ENCODE measurements around the gene CKS1B. TPM values are rescaled to one million over a fixed set of nuclear protein-coding genes. Genes with fewer than 3 reads are reported as not detected.
A peak's percentile ranks its signal among the peaks of the same experiment; 100 is the strongest.

The CKS1B gene
- total RNA-seq, 1 experiment from 2014 or later = 222 TPM

DNA sequence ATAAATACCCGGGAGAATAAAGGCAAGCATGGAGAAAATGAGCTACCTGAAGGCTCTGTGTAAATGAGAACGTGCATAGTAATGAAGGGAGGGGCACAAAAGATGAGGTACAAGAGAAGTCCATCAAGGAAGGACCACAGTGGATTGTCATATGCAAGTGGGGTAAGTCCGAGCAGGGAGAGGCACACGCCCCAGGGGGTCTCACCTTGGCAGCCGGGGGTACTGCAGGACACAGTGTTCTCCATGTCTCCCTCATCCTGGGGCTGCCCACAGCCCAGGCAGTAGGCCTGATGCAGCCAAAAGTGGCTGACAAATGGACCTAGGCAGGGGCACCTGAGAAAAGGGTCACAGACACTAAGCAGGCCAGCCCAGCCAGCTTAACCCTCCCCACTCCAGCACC, 49.1 kb downstream of the CKS1B start:
- H3K36me3 ChIP-seq = peaks cover 12% of the 10 kb centered on the region
- no peaks in the 10 kb centered on the region for H3K27me3 ChIP-seq
- H3K9me3 ChIP-seq = no peaks in the 10 kb centered on the region
- no peak for DNase-seq
- no peak overlapping the region for H3K4me3 ChIP-seq

DNA sequence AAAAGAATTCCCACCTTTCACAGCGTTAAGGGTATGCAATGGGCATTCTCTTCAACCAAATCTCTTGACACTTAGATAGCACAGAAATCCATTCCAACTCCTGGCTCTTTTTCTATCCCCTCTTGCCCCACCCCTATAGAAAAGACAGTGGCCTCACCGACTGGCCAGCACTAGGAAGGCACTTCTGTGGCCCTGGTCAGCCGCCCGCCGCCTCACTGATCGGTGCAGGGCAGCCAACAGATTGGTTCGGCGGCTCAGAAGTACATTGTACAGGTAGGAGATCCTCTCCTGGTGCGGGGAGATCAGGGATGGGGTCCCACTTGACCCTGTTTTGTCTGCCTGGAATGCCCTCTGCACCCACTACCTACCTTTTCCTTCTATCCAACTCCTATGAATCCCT, 49.8 kb downstream of the CKS1B start:
- H3K4me3 ChIP-seq = no peak overlapping the region
- no peaks in the 10 kb centered on the region for H3K9me3 ChIP-seq
- no peak for DNase-seq
- H3K36me3 ChIP-seq = peaks cover 5% of the 10 kb centered on the region
- no peaks in the 10 kb centered on the region for H3K27me3 ChIP-seq

GRCh38 chr1:155026154-155026553, 51.7 kb downstream of the CKS1B start:
- DNase-seq = peak; percentile 69
- no peak overlapping the region for H3K4me3 ChIP-seq
- no peaks in the 10 kb centered on the region for H3K9me3 ChIP-seq
- no peaks in the 10 kb centered on the region for H3K27me3 ChIP-seq
- H3K36me3 ChIP-seq = no peaks in the 10 kb centered on the region

DNA sequence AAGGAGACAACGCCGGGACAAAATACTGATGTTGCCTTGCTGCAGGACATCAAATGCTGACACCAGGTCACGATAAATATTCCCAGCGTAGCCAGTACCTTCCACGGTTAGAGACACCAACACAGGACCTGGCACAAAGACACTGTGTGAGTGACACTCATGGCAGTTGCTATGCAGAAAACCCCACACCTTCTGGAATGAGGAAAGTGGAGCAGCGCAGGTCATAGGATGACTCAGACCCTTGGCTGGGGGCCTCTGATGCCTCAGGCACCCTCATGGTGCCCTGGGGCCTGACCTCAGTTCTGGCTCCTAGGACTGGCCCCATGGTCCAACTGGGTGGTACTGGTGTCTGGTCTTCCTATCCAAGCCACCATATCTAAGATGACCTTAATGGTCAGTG, 52.1 kb downstream of the CKS1B start:
- Histone ChIP-seq H3K9me3 (no peaks in the 10 kb centered on the region), H3K36me3 (no peaks in the 10 kb centered on the region), H3K27me3 (no peaks in the 10 kb centered on the region), H3K4me3 (no peak overlapping the region)
- DNase-seq = peak; percentile 80

Other genes with a start within 250 kb of the CKS1B start
- gene KCNN3, start 104.4 kb upstream of the CKS1B start, total RNA-seq (2014; rRNA removed; shearing (Covaris generic); ENCODE audit: low replicate concordance) = 1.6 TPM in 1 of 2 replicates, not detected in the other
- 68.7 and 77.6 TPM in 2 replicates for gene PMVK, start 38.0 kb upstream of the CKS1B start, total RNA-seq (2014; rRNA removed; shearing (Covaris generic); ENCODE audit: low replicate concordance)
- gene PBXIP1, start 18.6 kb upstream of the CKS1B start, total RNA-seq (2014; rRNA removed; shearing (Covaris generic); ENCODE audit: low replicate concordance) = 6.9 and 16.0 TPM in 2 replicates
- gene PYGO2, start 12.9 kb upstream of the CKS1B start, total RNA-seq (2014; rRNA removed; shearing (Covaris generic); ENCODE audit: low replicate concordance) = 10.3 and 16.2 TPM in 2 replicates
- gene SHC1, start 3.9 kb upstream of the CKS1B start, total RNA-seq (2014; rRNA removed; shearing (Covaris generic); ENCODE audit: low replicate concordance) = 140 and 175 TPM in 2 replicates
- 39.6 and 49.6 TPM in 2 replicates for gene FLAD1, start 8.7 kb downstream of the CKS1B start, total RNA-seq (2014; rRNA removed; shearing (Covaris generic); ENCODE audit: low replicate concordance)
- not detected in 2 replicates for gene LENEP, start 18.9 kb downstream of the CKS1B start, total RNA-seq (2014; rRNA removed; shearing (Covaris generic); ENCODE audit: low replicate concordance)
- 25.7 and 60.5 TPM in 2 replicates for gene ZBTB7B, start 28.1 kb downstream of the CKS1B start, total RNA-seq (2014; rRNA removed; shearing (Covaris generic); ENCODE audit: low replicate concordance)
- not detected in 2 replicates for gene DCST2, start 59.1 kb downstream of the CKS1B start, total RNA-seq (2014; rRNA removed; shearing (Covaris generic); ENCODE audit: low replicate concordance)
- not detected in 2 replicates for gene DCST1, start 59.1 kb downstream of the CKS1B start, total RNA-seq (2014; rRNA removed; shearing (Covaris generic); ENCODE audit: low replicate concordance)
- 189 and 285 TPM in 2 replicates for gene ADAM15, start 76.6 kb downstream of the CKS1B start, total RNA-seq (2014; rRNA removed; shearing (Covaris generic); ENCODE audit: low replicate concordance)
- 12.0 and 13.0 TPM in 2 replicates for gene EFNA4, start 89.1 kb downstream of the CKS1B start, total RNA-seq (2014; rRNA removed; shearing (Covaris generic); ENCODE audit: low replicate concordance)
- 0.64 and 3.0 TPM in 2 replicates for gene EFNA3, start 104.2 kb downstream of the CKS1B start, total RNA-seq (2014; rRNA removed; shearing (Covaris generic); ENCODE audit: low replicate concordance)
- 0.37 and 4.1 TPM in 2 replicates for gene EFNA1, start 153.2 kb downstream of the CKS1B start, total RNA-seq (2014; rRNA removed; shearing (Covaris generic); ENCODE audit: low replicate concordance)
- gene SLC50A1, start 161.2 kb downstream of the CKS1B start, total RNA-seq (2014; rRNA removed; shearing (Covaris generic); ENCODE audit: low replicate concordance) = 25.9 and 56.9 TPM in 2 replicates
- gene DPM3, start 165.8 kb downstream of the CKS1B start, total RNA-seq (2014; rRNA removed; shearing (Covaris generic); ENCODE audit: low replicate concordance) = 48.9 TPM in 1 of 2 replicates, not detected in the other
- gene KRTCAP2, start 198.6 kb downstream of the CKS1B start, total RNA-seq (2014; rRNA removed; shearing (Covaris generic); ENCODE audit: low replicate concordance) = 220 and 236 TPM in 2 replicates
- not detected in 2 replicates for gene TRIM46, start 199.2 kb downstream of the CKS1B start, total RNA-seq (2014; rRNA removed; shearing (Covaris generic); ENCODE audit: low replicate concordance)
- gene THBS3, start 233.2 kb downstream of the CKS1B start, total RNA-seq (2014; rRNA removed; shearing (Covaris generic); ENCODE audit: low replicate concordance) = 9.1 and 11.0 TPM in 2 replicates
- 97.2 and 100 TPM in 2 replicates for gene MTX1, start 234.0 kb downstream of the CKS1B start, total RNA-seq (2014; rRNA removed; shearing (Covaris generic); ENCODE audit: low replicate concordance)

Measured in MG63 (cell line).